Stimulated activated naive CD8-positive, alpha-beta T cell treated with anti-CD3 and anti-CD28 coated beads, Interleukin-15, Interleukin-2, amounts not matched to agents 100 ng/mL and 50 ng/mL, for 24 hours (primary cell): ENCODE data around the gene TMBIM6.
"Not testable (repeated sequence)": the region's sequence is repeated elsewhere in the genome, so short reads cannot be mapped to it uniquely, and the experiment has no call there.

Source experiments
- H3K27ac Mint-ChIP-seq: one replicate; pipeline ENCODE4 v1.8.0; 2021; ENCODE audit warnings: mild to moderate bottlenecking, mixed read lengths
- H3K27me3 Mint-ChIP-seq: one replicate; pipeline ENCODE4 v1.8.0; 2021; ENCODE audit warnings: mixed read lengths
- H3K36me3 Mint-ChIP-seq: one replicate; pipeline ENCODE4 v1.8.0; 2021; ENCODE audit warnings: low read depth, mixed read lengths
- H3K4me1 Mint-ChIP-seq: one replicate; pipeline ENCODE4 v1.8.0; 2021; ENCODE audit warnings: low read depth, mixed read lengths
- H3K4me3 Mint-ChIP-seq: one replicate; pipeline ENCODE4 v1.8.0; 2021; ENCODE audit warnings: mild to moderate bottlenecking, mixed read lengths
- H3K9me3 Mint-ChIP-seq: one replicate; pipeline ENCODE4 v1.8.0; 2021; ENCODE audit warnings: mixed read lengths

TMBIM6 gene

DNA sequence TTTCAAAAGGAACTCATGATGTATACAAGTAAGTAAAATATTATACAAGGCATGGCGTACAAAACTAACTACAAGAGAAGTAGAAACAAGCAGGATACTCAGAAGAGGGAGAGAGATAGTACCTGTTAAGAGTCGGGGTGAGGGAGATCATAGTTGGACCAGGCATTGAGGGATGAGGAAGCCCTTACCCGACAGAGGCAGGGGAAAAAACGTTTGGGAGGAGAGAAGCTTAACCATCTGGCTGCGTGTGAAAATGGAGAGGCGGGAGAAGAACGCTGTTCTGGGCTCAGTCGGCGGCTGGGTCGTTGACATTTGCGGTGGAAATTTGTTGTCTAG, 33.6 kb upstream of the TMBIM6 start:
- Mint-ChIP-seq H3K27ac (peak overlapping the region; percentile 70), H3K36me3 (no peaks in the 10 kb centered on the region), H3K4me1 (peaks cover 42% of the 10 kb centered on the region), H3K9me3 (no peaks in the 10 kb centered on the region), H3K4me3 (peak overlapping the region; percentile 86), H3K27me3 (peaks cover 10% of the 10 kb centered on the region)

DNA sequence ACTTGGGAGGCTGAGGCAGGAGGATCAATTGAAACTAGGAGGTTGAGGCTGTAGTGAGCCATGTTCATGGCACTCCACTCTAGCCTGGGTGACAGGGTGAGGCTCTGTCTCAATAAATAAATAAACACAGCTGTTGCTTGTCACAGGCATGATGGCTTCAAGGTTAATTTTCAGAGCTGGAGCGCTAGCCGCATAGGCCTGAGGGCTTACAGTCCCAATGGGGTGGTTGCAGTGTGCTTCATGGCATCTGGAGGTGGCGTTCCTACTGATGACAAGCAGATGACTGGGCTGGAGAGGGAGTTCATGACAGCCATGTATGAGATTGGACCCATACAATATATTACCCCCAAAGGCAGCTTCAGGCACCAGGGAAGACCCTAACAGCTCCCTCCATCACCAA, 32.5 kb upstream of the TMBIM6 start:
- Mint-ChIP-seq H3K4me3 (no peak overlapping the region), H3K27ac (no peak overlapping the region), H3K36me3 (no peaks in the 10 kb centered on the region), H3K27me3 (peaks cover 15% of the 10 kb centered on the region), H3K9me3 (no peaks in the 10 kb centered on the region), H3K4me1 (peaks cover 31% of the 10 kb centered on the region)

DNA sequence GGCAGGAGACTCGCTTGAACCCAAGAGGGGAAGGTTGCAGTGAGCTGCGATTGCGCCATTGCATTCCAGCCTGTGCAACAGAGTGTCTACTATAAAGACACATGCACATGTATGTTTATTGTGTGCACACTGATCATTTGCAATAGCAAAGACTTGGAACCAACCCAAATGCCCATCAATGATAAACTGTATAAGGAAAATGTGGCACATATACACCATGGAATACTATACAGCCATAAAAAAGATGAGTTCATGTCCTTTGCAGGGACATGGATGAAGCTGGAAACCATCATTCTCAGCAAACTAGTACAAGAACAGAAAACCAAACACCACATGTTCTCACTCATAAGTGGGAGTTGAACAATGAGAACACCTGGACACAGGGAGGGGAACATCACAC, 27.4 kb upstream of the TMBIM6 start:
- H3K9me3 Mint-ChIP-seq, H3K4me1 Mint-ChIP-seq, H3K36me3 Mint-ChIP-seq, H3K4me3 Mint-ChIP-seq, H3K27ac Mint-ChIP-seq: not testable (repeated sequence)
- peaks cover 25% of the 10 kb centered on the region for H3K27me3 Mint-ChIP-seq

DNA sequence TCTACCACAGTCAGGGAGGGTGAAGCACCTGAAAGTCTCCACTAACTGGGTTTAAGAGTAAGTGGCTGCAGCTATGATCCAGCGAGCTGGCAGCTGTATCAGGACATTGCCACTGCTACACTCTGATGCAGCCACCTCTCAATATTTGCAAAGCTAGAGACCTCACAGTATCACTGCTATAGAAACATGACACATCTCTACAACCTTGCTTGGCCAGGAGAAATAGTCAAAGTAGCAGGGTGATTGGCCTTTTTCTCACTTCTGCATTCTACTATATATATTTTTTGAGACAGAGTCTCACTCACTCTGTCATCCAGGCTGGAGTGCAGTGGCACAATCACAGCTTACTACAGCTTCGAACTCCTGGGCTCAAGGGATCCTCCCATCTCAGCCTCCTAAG, 24.8 kb upstream of the TMBIM6 start:
- no peaks in the 10 kb centered on the region for H3K36me3 Mint-ChIP-seq
- H3K27me3 Mint-ChIP-seq: peaks cover 23% of the 10 kb centered on the region
- no peaks in the 10 kb centered on the region for H3K4me1 Mint-ChIP-seq

DNA sequence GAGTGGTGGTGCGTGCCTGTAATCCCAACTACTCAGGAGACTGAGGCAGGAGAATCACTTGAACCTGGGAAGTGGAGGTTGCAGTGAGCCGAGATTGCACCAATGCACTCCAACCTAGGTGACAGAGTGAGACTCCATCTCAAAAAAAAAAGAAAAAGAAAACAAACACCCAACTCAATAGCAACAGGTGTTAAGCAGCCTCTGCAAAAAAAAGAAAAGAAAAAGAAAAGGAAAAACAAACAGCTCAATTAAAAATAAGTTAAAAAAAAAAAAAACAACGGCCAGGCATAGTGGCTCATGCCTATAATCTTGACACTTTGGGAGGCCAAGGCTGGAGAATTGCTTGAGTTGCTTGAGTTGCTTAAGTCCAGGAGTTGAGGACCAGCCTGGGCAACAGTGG, 23.6 kb upstream of the TMBIM6 start:
- not testable (repeated sequence) for H3K4me1 Mint-ChIP-seq, H3K4me3 Mint-ChIP-seq, H3K27ac Mint-ChIP-seq, H3K36me3 Mint-ChIP-seq, H3K9me3 Mint-ChIP-seq
- peaks cover 16% of the 10 kb centered on the region for H3K27me3 Mint-ChIP-seq

More for the DNA sequence above, 24.8 kb upstream of the TMBIM6 start:
- Mint-ChIP-seq H3K4me3 (no peak overlapping the region), H3K27ac (no peak overlapping the region), H3K9me3 (no peaks in the 10 kb centered on the region)

DNA sequence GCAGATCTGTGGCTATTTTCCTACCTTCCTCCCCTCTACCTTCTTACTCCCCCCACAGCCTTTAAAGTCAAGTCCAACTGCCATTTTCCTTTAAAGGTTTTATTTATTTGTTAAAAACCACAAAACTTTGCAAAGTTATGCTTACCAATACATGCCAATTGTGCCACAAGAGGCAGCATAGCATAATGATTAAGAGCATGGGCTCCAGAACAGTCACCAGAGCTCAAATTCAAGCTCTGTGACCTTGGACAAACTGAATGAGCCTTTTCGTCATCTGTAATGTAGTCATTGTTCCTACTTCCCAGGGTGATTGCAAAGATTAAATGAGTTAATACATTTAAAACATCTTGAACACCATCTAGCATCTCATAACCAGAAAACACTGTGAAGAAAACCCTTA, 21.1 kb upstream of the TMBIM6 start:
- Mint-ChIP-seq H3K4me1 (no peaks in the 10 kb centered on the region), H3K9me3 (no peaks in the 10 kb centered on the region), H3K27ac (no peak overlapping the region), H3K36me3 (no peaks in the 10 kb centered on the region), H3K27me3 (peaks cover 20% of the 10 kb centered on the region), H3K4me3 (no peak overlapping the region)

DNA sequence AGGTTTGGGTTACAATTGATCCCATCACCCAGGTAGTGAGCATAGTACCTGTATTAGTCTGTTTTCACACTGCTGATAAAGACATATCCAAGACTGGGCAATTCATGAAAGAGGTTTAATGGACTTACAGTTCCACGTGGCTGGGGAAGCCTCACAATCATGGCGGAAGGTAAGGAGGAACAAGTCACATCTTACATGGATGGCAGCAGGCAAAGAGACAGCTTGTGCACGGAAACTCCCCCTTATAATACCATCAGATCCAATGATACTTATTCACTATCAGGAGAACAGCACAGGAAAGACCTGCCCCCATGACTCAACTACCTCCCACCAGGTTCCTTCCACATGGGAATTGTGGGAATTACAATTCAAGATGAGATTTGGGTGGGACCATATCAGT, 20.0 kb upstream of the TMBIM6 start:
- H3K27ac Mint-ChIP-seq, H3K36me3 Mint-ChIP-seq, H3K4me3 Mint-ChIP-seq, H3K4me1 Mint-ChIP-seq, H3K9me3 Mint-ChIP-seq: not testable (repeated sequence)
- H3K27me3 Mint-ChIP-seq: peaks cover 18% of the 10 kb centered on the region

- Mint-ChIP-seq H3K27ac (no peak overlapping the region), H3K4me3 (no peak overlapping the region), H3K9me3 (no peaks in the 10 kb centered on the region), H3K4me1 (no peaks in the 10 kb centered on the region), H3K36me3 (no peaks in the 10 kb centered on the region), H3K27me3 (peaks cover 19% of the 10 kb centered on the region)
Observed at GRCh38 chr12:49728446-49728845, 12.9 kb upstream of the TMBIM6 start.

- no peak overlapping the region for H3K27ac Mint-ChIP-seq
- no peaks in the 10 kb centered on the region for H3K9me3 Mint-ChIP-seq
- H3K4me1 Mint-ChIP-seq: no peaks in the 10 kb centered on the region
- H3K36me3 Mint-ChIP-seq: no peaks in the 10 kb centered on the region
- H3K4me3 Mint-ChIP-seq: no peak overlapping the region
- H3K27me3 Mint-ChIP-seq: peaks cover 11% of the 10 kb centered on the region
Observed at GRCh38 chr12:49730050-49730449, 11.3 kb upstream of the TMBIM6 start.

GRCh38 chr12:49730568-49731101, 10.7 kb upstream of the TMBIM6 start:
- H3K27me3 Mint-ChIP-seq: peaks cover 11% of the 10 kb centered on the region
- H3K9me3 Mint-ChIP-seq: no peaks in the 10 kb centered on the region
- H3K4me1 Mint-ChIP-seq: no peaks in the 10 kb centered on the region
- no peaks in the 10 kb centered on the region for H3K36me3 Mint-ChIP-seq
- H3K4me3 Mint-ChIP-seq: no peak overlapping the region
- no peak overlapping the region for H3K27ac Mint-ChIP-seq

DNA sequence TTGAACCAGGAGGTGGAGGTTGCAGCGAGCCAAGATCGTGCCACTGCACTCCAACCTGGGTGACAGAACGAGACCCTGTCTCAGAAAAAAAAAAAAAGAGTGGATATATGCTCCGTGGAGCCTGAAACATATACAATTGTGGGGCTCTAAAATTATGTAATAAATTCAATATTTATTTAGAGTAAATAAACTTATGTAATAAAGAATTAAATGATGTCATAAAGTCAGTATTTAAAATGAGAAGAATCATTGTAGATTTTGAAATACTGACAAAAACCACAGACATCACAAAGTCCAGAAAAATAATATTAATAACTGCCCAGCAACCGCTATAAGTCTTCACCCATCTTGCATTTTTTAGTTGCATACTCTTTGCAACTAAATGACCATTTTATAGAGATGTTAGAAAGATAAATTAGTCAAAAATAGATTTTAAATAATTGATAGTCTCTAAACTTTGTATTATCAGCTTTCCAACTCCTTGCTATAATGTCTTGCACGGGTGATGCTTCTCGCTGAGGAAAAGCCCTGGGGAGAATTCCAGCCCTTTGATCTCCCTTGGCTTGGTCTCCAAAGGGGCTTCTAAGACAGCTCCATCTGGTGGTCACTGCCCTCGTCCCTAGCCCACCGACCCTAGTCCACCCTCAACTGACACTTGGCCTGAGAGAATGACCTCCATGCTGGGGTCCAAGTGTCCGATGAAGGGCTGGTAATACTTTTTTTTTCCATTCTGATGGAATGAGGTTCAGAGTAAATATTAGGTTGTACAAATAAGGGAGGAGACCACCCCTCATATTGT, 7.9 kb upstream of the TMBIM6 start:
- Mint-ChIP-seq H3K36me3 (no peaks in the 10 kb centered on the region), H3K27me3 (peaks cover 3% of the 10 kb centered on the region), H3K27ac (no peak overlapping the region)

DNA sequence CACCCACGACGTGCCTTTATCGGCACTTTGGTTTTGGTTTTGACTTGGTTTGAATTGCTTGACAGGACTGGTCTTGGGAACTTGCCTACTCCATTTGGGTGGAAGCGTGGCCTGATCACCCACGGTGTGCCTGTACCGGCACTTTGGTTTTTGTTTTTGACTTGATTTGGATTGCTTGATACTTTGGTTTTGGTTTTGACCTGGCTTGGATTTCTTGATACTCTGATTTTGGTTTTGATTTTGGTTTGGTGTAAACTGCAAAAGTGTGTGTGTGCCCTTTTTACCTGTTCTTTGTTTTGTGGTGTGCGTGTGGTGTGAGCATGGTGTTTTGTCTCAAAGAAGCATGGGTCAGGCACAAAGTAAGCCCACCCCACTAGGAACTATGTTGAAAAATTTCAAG, 6.5 kb upstream of the TMBIM6 start:
- H3K4me3 Mint-ChIP-seq, H3K27me3 Mint-ChIP-seq, H3K4me1 Mint-ChIP-seq: not testable (repeated sequence)

More for the DNA sequence above, 7.9 kb upstream of the TMBIM6 start:
- no peaks in the 10 kb centered on the region for H3K9me3 Mint-ChIP-seq
- H3K4me1 Mint-ChIP-seq: no peaks in the 10 kb centered on the region
- H3K4me3 Mint-ChIP-seq: no peak overlapping the region

GRCh38 chr12:49738721-49739120, 2.6 kb upstream of the TMBIM6 start:
- H3K27ac Mint-ChIP-seq, H3K9me3 Mint-ChIP-seq, H3K4me3 Mint-ChIP-seq, H3K27me3 Mint-ChIP-seq: not testable (repeated sequence)
- peaks cover 16% of the 10 kb centered on the region for H3K36me3 Mint-ChIP-seq
- H3K4me1 Mint-ChIP-seq: peaks cover 27% of the 10 kb centered on the region

More for the DNA sequence above, 6.5 kb upstream of the TMBIM6 start:
- not testable (repeated sequence) for H3K36me3 Mint-ChIP-seq, H3K9me3 Mint-ChIP-seq, H3K27ac Mint-ChIP-seq

DNA sequence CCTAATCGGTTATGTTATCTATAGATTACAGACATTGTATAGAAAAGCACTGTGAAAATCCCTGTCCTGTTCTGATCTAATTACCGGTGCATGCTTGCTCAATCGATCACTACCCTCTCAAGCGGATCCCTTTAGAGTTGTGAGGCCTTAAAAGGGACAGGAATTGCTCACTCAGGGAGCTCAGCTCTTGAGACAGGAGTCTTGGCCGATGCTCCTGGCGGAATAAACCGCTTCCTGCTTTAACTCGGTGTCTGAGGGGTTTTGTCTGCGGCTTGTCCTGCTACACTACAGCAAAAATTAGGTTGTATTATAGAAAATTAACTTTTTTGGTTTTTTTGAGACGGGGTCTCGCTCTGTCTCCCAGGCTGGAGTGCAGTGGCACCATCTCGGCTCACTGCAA, 1.1 kb upstream of the TMBIM6 start:
- H3K9me3 Mint-ChIP-seq, H3K27me3 Mint-ChIP-seq, H3K27ac Mint-ChIP-seq, H3K4me3 Mint-ChIP-seq: not testable (repeated sequence)
- Mint-ChIP-seq H3K36me3 (peaks cover 31% of the 10 kb centered on the region), H3K4me1 (peaks cover 42% of the 10 kb centered on the region)

- no peaks in the 10 kb centered on the region for H3K27me3 Mint-ChIP-seq
- peaks cover 40% of the 10 kb centered on the region for H3K36me3 Mint-ChIP-seq
- peak overlapping the region; percentile 100 for H3K4me3 Mint-ChIP-seq
- H3K4me1 Mint-ChIP-seq: peaks cover 60% of the 10 kb centered on the region
- H3K9me3 Mint-ChIP-seq: no peaks in the 10 kb centered on the region
- peak overlapping the region; percentile 100 for H3K27ac Mint-ChIP-seq
Observed at GRCh38 chr12:49741882-49742620, 694 bp downstream of the TMBIM6 start.
